NCI-H1048 (cell line): Measurements from ENCODE around the gene ATP4B.
"Not testable (repeated sequence)": the region's sequence is repeated elsewhere in the genome, so short reads cannot be mapped to it uniquely, and the experiment has no call there.

Experiments used
- DNase-seq: peaks from one replicate; lab custom pipeline; 2025; lab: John Stamatoyannopoulos, UW

Gene ATP4B

GRCh38 chr13:113624235-113624587, 33.8 kb downstream of the ATP4B start:
- no peak for DNase-seq

- no peak for DNase-seq
Measured at GRCh38 chr13:113623491-113624234, 34.3 kb downstream of the ATP4B start.

- DNase-seq, result no peak
Measured at GRCh38 chr13:113622791-113623490, 35.1 kb downstream of the ATP4B start.

- DNase-seq, result not testable (repeated sequence)
Measured at GRCh38 chr13:113621986-113622550, 35.9 kb downstream of the ATP4B start.

- DNase-seq, result not testable (repeated sequence)
Measured at GRCh38 chr13:113621498-113621897, 36.5 kb downstream of the ATP4B start.

GRCh38 chr13:113621046-113621445, 37.0 kb downstream of the ATP4B start:
- no peak for DNase-seq

- no peak for DNase-seq
Measured at GRCh38 chr13:113620036-113620796, 37.8 kb downstream of the ATP4B start.

GRCh38 chr13:113618455-113618854, 39.5 kb downstream of the ATP4B start:
- DNase-seq, result no peak

GRCh38 chr13:113617961-113618360, 40.0 kb downstream of the ATP4B start:
- DNase-seq, result no peak

GRCh38 chr13:113616991-113617749, 40.8 kb downstream of the ATP4B start:
- DNase-seq, result no peak

GRCh38 chr13:113616281-113616906, 41.6 kb downstream of the ATP4B start:
- DNase-seq, result no peak

- DNase-seq, result no peak
Measured at GRCh38 chr13:113613789-113614379, 44.1 kb downstream of the ATP4B start.

- no peak for DNase-seq
Measured at GRCh38 chr13:113612607-113613006, 45.4 kb downstream of the ATP4B start.

GRCh38 chr13:113611996-113612395, 46.0 kb downstream of the ATP4B start:
- DNase-seq, result no peak

- DNase-seq, result no peak
Measured at GRCh38 chr13:113610266-113610665, 47.7 kb downstream of the ATP4B start.

- no peak for DNase-seq
Measured at GRCh38 chr13:113609616-113610015, 48.4 kb downstream of the ATP4B start.

- no peak for DNase-seq
Measured at GRCh38 chr13:113608967-113609533, 48.9 kb downstream of the ATP4B start.

GRCh38 chr13:113607889-113608635, 49.9 kb downstream of the ATP4B start:
- no peak for DNase-seq

- no peak for DNase-seq
Measured at GRCh38 chr13:113607056-113607888, 50.7 kb downstream of the ATP4B start.
